ENCODE measurements around the gene CDH10.

CDH10 gene

DNA sequence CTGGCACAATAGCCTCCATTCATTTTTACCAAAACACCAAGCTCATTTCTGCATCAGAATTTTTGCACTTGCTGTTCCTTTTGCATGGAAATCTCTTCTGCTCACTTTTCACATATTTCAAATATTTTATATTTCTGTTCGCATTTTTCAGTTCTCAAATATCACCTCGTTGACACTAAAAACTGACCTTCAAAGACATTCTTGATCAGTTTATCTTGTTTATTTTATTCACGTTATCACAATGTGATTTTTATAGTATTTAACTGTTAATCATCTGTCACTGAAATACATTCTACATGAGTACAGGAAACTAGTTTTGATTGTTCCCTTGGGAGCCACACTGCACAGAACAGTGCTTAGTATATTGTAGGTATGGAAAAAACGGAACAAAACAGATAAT is 29.6 kb downstream of the CDH10 start:
- ATAC-seq: no peak
- TF ChIP-seq ZNF8 (CRISPR knock-in tag; IDR thresholded peaks at IDR 0.05) (no peak), SNAI2 (CRISPR knock-in tag; IDR thresholded peaks at IDR 0.05) (no peak)

DNA sequence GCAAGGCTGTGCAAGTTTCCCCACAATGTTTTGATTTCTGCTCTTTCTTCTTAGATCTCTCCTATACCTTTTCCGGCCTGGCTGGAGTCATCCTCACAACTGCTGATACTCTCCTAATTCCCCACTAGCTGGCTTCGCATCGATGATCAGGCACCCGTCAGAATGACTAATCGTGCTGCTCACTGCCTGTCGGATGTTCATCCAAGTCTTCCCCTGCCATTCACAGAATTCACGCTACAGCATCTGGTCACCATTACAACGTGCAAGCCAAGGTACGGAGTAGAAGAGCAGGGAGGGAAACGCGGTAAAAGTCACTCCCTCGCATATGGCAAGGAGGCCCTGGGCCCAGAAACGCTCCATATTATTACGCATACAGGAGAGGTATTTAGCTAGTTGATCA is 35.1 kb downstream of the CDH10 start:
- TF ChIP-seq PPARA (CRISPR knock-in tag; IDR thresholded peaks at IDR 0.05; ENCODE audit: borderline replicate concordance) (no peak), OSR1 (CRISPR knock-in tag; IDR thresholded peaks at IDR 0.05) (no peak), ISL1 (CRISPR knock-in tag; IDR thresholded peaks at IDR 0.05) (no peak)
- ATAC-seq: no peak

DNA sequence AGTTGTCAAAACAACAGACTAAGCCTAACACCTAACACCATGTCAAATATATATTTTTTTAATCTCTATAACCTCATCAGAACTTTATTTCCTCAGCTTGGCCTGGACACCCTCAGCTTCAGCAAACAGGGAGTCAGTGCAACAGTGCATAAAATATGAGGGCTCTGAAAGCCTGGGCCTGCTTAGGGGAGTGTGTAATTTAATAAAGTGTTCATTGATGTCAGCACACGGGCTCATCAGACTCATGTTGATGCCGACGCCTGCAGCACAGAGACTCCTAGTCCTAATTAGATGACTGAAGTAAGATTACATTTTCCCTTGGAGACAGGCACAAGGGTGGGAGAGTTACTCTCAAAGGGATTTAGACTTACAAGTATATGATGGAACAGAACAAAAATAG is 37.8 kb downstream of the CDH10 start:
- no peak for ATAC-seq
- TF ChIP-seq ESRRG (CRISPR knock-in tag; IDR thresholded peaks at IDR 0.05): no peak
- TF ChIP-seq, protein P1, sequence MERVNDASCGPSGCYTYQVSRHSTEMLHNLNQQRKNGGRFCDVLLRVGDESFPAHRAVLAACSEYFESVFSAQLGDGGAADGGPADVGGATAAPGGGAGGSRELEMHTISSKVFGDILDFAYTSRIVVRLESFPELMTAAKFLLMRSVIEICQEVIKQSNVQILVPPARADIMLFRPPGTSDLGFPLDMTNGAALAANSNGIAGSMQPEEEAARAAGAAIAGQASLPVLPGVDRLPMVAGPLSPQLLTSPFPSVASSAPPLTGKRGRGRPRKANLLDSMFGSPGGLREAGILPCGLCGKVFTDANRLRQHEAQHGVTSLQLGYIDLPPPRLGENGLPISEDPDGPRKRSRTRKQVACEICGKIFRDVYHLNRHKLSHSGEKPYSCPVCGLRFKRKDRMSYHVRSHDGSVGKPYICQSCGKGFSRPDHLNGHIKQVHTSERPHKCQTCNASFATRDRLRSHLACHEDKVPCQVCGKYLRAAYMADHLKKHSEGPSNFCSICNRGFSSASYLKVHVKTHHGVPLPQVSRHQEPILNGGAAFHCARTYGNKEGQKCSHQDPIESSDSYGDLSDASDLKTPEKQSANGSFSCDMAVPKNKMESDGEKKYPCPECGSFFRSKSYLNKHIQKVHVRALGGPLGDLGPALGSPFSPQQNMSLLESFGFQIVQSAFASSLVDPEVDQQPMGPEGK (CRISPR knock-in tag; IDR thresholded peaks at IDR 0.05; ENCODE audit: borderline replicate concordance): no peak
- no peak for TF ChIP-seq ZNF565 (CRISPR knock-in tag; conservative IDR thresholded peaks at IDR 0.05; ENCODE audit: low read depth)
- no peak for TF ChIP-seq ZNF70 (CRISPR knock-in tag; IDR thresholded peaks at IDR 0.05)
- TF ChIP-seq TCF4 (CRISPR knock-in tag; IDR thresholded peaks at IDR 0.05; ENCODE audit: borderline replicate concordance): no peak
- no peak for TF ChIP-seq ISL1 (CRISPR knock-in tag; IDR thresholded peaks at IDR 0.05)
- TF ChIP-seq, protein P2, sequence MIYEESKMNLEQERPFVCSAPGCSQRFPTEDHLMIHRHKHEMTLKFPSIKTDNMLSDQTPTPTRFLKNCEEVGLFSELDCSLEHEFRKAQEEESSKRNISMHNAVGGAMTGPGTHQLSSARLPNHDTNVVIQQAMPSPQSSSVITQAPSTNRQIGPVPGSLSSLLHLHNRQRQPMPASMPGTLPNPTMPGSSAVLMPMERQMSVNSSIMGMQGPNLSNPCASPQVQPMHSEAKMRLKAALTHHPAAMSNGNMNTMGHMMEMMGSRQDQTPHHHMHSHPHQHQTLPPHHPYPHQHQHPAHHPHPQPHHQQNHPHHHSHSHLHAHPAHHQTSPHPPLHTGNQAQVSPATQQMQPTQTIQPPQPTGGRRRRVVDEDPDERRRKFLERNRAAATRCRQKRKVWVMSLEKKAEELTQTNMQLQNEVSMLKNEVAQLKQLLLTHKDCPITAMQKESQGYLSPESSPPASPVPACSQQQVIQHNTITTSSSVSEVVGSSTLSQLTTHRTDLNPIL (CRISPR knock-in tag; IDR thresholded peaks at IDR 0.05; ENCODE audit: low read depth): no peak
- TF ChIP-seq, protein P3, sequence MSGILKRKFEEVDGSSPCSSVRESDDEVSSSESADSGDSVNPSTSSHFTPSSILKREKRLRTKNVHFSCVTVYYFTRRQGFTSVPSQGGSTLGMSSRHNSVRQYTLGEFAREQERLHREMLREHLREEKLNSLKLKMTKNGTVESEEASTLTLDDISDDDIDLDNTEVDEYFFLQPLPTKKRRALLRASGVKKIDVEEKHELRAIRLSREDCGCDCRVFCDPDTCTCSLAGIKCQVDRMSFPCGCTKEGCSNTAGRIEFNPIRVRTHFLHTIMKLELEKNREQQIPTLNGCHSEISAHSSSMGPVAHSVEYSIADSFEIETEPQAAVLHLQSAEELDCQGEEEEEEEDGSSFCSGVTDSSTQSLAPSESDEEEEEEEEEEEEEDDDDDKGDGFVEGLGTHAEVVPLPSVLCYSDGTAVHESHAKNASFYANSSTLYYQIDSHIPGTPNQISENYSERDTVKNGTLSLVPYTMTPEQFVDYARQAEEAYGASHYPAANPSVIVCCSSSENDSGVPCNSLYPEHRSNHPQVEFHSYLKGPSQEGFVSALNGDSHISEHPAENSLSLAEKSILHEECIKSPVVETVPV (CRISPR knock-in tag; IDR thresholded peaks at IDR 0.05): no peak
- TF ChIP-seq BACH2 (CRISPR knock-in tag; IDR thresholded peaks at IDR 0.05; ENCODE audit: borderline replicate concordance): no peak
- TF ChIP-seq, protein P4, sequence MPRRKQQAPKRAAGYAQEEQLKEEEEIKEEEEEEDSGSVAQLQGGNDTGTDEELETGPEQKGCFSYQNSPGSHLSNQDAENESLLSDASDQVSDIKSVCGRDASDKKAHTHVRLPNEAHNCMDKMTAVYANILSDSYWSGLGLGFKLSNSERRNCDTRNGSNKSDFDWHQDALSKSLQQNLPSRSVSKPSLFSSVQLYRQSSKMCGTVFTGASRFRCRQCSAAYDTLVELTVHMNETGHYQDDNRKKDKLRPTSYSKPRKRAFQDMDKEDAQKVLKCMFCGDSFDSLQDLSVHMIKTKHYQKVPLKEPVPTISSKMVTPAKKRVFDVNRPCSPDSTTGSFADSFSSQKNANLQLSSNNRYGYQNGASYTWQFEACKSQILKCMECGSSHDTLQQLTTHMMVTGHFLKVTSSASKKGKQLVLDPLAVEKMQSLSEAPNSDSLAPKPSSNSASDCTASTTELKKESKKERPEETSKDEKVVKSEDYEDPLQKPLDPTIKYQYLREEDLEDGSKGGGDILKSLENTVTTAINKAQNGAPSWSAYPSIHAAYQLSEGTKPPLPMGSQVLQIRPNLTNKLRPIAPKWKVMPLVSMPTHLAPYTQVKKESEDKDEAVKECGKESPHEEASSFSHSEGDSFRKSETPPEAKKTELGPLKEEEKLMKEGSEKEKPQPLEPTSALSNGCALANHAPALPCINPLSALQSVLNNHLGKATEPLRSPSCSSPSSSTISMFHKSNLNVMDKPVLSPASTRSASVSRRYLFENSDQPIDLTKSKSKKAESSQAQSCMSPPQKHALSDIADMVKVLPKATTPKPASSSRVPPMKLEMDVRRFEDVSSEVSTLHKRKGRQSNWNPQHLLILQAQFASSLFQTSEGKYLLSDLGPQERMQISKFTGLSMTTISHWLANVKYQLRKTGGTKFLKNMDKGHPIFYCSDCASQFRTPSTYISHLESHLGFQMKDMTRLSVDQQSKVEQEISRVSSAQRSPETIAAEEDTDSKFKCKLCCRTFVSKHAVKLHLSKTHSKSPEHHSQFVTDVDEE (CRISPR knock-in tag; IDR thresholded peaks at IDR 0.05): no peak
- TF ChIP-seq, protein P5, sequence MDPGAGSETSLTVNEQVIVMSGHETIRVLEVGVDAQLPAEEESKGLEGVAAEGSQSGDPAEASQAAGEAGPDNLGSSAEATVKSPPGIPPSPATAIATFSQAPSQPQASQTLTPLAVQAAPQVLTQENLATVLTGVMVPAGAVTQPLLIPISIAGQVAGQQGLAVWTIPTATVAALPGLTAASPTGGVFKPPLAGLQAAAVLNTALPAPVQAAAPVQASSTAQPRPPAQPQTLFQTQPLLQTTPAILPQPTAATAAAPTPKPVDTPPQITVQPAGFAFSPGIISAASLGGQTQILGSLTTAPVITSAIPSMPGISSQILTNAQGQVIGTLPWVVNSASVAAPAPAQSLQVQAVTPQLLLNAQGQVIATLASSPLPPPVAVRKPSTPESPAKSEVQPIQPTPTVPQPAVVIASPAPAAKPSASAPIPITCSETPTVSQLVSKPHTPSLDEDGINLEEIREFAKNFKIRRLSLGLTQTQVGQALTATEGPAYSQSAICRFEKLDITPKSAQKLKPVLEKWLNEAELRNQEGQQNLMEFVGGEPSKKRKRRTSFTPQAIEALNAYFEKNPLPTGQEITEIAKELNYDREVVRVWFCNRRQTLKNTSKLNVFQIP (CRISPR knock-in tag; IDR thresholded peaks at IDR 0.05; ENCODE audit: borderline replicate concordance, low read depth): no peak
- no peak for TF ChIP-seq ZFP30 (CRISPR knock-in tag; IDR thresholded peaks at IDR 0.05)
- TF ChIP-seq GLIS3 (CRISPR knock-in tag; IDR thresholded peaks at IDR 0.05): no peak

DNA sequence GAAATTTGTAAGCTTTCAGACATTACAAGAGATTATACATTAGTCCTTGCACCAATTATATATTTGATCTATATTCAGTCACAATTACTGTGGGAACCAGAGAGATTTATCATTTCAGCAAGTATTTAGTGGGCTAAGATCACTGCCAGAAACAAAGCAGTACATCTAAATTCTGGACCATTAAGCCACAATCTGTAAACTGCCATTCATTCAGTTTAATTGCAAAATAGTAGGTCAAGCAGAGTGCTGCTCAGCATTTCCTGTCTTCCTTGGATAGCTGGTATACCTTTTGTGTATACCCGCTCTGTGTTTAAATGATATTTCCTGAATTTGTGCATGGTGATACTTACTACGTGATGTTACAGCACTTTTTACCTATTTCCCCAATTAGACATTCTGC is 42.6 kb downstream of the CDH10 start:
- no peak for ATAC-seq
- TF ChIP-seq ZFP3 (CRISPR knock-in tag; IDR thresholded peaks at IDR 0.05) (no peak), ARNTL (CRISPR knock-in tag; IDR thresholded peaks at IDR 0.05; ENCODE audit: borderline replicate concordance, low read depth) (no peak), GLIS3 (CRISPR knock-in tag; IDR thresholded peaks at IDR 0.05) (no peak), ESRRG (CRISPR knock-in tag; IDR thresholded peaks at IDR 0.05) (no peak), RARB (CRISPR knock-in tag; IDR thresholded peaks at IDR 0.05) (no peak), TOX (CRISPR knock-in tag; IDR thresholded peaks at IDR 0.05; ENCODE audit: borderline replicate concordance) (no peak), BACH2 (CRISPR knock-in tag; IDR thresholded peaks at IDR 0.05; ENCODE audit: borderline replicate concordance) (no peak), ZC3H10 (CRISPR knock-in tag; IDR thresholded peaks at IDR 0.05) (no peak), OSR1 (CRISPR knock-in tag; IDR thresholded peaks at IDR 0.05) (no peak), TCF4 (CRISPR knock-in tag; IDR thresholded peaks at IDR 0.05; ENCODE audit: borderline replicate concordance) (no peak), SNAI2 (CRISPR knock-in tag; IDR thresholded peaks at IDR 0.05) (no peak), ZNF8 (CRISPR knock-in tag; IDR thresholded peaks at IDR 0.05) (no peak), ZFP30 (CRISPR knock-in tag; IDR thresholded peaks at IDR 0.05) (no peak)
- TF ChIP-seq, protein P1 (CRISPR knock-in tag; IDR thresholded peaks at IDR 0.05; ENCODE audit: borderline replicate concordance): no peak
- TF ChIP-seq, protein P5 (CRISPR knock-in tag; IDR thresholded peaks at IDR 0.05; ENCODE audit: borderline replicate concordance, low read depth): no peak
- TF ChIP-seq, protein P3 (CRISPR knock-in tag; IDR thresholded peaks at IDR 0.05): no peak
